Activated CD4-positive, alpha-beta T cell treated with anti-CD3 and anti-CD28 coated beads, Interleukin-2, amount 50 U/mL, for 16 hours (primary cell): ENCODE data around the gene NELL1.

ENCODE experiments used
- DNase-seq: peaks from one replicate; pipeline ENCODE4 v3.0.0-alpha.2; 2020

Gene NELL1

GRCh38 chr11:21520244-21520643 is 850.9 kb downstream of the NELL1 start:
- no peak for DNase-seq

DNA sequence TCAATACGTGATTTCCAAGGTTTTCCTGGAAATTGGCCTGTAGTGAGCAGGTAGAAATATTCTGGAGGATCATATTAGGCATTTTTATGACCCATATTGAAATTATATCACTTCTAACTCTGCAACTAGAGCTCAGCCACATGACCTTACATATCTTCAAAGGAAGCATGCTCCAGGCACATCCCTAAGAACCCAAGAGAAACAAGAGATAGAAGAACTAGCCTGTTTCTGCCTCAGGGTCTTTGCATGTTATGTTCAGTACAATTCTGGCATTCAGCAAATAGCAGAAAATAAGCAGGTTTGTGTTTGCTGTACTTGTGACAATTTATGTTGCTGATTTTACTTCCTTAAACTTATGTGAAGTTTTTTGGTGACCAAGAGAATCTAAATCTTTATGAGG is 859.8 kb downstream of the NELL1 start:
- no peak for DNase-seq

DNA sequence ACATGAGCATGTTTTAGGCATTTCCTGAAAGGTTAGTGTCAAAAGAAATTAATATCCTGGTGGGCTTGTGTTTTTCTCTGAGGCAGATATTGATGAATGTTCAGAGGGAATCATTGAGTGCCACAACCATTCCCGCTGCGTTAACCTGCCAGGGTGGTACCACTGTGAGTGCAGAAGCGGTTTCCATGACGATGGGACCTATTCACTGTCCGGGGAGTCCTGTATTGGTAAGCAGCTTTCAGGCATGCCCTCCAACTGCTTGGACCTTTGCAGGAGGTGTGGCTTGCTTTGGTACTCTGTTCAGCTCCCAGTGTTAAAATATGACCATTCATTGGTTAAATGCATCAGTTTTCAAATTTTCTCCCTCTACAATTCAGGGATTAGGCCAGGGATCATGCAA is 864.9 kb downstream of the NELL1 start:
- DNase-seq: no peak

DNA sequence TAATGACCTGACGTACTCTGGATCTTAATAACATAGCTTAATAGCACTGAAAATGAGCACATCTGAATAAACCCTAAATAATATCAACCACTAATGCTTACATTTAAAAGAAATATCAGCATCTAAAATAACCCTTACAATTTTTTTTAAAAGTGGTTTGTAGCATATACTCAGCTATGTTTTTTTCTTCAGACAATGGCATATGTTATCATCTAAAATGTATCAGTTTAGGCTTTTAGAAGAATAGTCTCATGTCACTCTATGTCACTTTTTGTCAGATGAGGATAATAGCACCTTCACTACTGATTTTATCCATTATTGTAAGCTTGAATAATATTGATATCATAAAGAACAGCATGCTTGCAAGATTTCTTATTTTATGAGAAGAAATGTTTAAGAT is 868.6 kb downstream of the NELL1 start:
- no peak for DNase-seq

GRCh38 chr11:21541187-21541751 is 871.9 kb downstream of the NELL1 start:
- DNase-seq: no peak

- no peak for DNase-seq
These were observed 874.5 kb downstream of the NELL1 start for GRCh38 chr11:21543901-21544300.

DNA sequence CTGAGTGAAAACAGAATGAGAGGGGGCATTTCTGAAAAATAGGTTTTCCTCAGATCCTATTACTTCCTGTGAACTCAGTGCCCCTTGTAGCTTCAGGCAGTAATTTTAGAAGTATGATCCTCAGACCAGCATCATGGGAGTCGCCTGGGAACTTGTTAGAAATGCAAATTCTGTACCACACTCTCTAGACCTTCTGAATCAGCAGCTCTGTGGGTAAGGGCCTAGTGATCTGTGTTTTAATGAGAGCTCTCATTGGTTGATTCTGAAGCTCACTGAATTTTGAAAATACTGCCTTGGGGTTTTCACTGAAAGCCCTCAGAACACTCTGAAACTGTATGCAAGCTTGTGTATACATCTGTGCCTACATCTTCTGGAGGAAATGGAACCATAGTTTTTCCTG is 876.3 kb downstream of the NELL1 start:
- no peak for DNase-seq

DNA sequence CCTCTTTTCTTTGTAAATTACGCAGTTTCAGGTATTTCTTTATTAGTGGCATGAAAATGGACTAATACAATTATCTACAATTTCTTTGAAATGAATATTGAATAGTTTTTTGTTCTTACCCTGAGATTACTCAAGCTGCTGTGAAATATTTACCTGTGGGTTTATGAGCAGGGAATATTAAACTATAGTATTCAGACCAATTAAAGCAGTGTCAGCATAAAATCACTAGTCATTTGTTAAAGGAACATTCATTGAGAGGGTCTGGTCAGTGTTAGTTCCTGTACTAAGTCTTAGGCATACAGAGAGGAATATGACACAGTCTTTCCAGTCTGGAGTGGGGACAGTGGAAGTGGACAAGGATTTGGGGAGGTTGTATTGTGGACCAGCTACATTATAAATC is 877.3 kb downstream of the NELL1 start:
- DNase-seq: no peak

- DNase-seq: no peak
These were observed 883.5 kb downstream of the NELL1 start for GRCh38 chr11:21552911-21553310.

- no peak for DNase-seq
These were observed 884.4 kb downstream of the NELL1 start for GRCh38 chr11:21553795-21554194.

DNA sequence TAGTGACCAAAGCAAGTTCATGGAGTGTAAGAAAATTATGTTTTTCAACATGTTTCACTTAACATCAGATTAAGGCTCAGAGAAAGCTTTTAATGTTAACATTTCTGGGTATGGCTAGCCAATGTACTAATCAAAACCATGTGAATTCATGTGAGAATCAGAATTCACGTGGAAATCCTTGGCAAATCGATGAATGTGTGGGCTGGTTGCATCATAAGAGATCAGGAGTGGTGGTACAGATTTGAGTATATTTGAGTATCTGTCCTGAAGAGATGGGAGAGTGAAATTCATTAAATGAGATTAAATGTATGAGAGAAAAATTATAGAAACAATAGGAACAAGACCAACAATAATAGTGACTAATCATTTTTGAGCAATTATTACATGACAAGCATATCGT is 884.9 kb downstream of the NELL1 start:
- no peak for DNase-seq

DNA sequence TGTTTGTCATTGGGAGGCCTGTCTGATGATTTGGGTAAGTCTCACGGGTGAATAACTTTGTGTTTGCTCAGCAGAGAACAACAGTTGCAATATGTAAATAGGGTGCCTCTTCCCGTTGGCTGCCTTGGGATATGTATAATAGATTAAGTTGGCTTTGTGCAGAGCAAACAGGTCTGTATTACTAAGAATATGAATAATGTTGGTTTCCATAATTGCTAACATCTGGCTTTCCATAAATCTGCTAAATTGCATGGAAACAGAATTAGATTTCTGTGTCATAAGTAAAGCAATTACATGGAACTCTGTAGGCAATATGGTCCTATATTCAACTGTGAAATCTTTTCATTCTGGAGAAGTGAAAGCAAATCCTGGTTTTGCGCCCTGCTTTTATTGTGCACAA is 887.5 kb downstream of the NELL1 start:
- no peak for DNase-seq

DNA sequence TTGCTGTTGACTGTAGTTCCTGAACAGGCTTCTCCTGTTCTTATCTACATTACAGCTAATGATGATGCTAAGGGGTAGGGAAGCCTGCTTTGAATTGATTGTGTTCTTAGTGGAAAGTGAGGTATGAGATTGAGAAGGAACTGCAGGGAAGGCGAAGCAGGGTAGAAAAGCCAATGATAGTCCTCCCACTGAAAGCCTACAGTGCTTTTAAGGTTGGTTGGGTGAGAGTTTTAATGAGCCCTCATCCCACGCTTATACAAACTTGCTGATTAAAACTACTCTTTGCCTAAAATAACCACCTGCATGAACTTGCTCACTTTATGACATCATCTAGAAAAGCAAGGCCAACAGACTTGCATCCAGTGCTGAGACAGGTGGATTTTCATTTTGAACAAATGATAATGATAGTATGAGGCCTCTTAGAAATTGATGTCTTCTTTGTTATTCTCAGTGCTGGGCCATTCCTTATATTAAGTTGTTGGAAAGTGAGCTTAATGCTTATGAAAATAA is 891.1 kb downstream of the NELL1 start:
- DNase-seq: no peak

DNA sequence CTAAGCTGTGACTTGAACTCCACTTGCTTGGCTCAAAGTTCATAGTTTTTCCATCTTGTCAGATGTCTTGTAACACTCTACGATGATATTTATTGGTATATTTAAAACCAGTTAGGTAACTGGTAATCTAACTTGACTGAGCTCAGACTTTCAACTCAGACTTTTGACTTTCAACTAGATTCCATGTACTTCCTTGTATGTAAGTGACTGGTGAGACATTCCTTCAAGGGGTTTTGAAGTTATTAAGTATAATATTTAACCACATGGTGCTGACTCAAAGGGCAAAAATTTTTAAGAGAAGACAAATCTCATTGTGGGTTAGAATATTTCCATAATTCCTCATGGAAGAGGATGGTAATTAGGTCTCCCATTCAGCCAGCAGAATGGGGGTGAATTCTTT is 892.2 kb downstream of the NELL1 start:
- no peak for DNase-seq

GRCh38 chr11:21564095-21564494 is 894.7 kb downstream of the NELL1 start:
- no peak for DNase-seq

- no peak for DNase-seq
These were observed 895.7 kb downstream of the NELL1 start for GRCh38 chr11:21564833-21565682.

GRCh38 chr11:21566521-21567117 is 897.2 kb downstream of the NELL1 start:
- DNase-seq: no peak

- no peak for DNase-seq
These were observed 898.4 kb downstream of the NELL1 start for GRCh38 chr11:21567645-21568290.

GRCh38 chr11:21572210-21572609 is 902.8 kb downstream of the NELL1 start:
- no peak for DNase-seq

DNA sequence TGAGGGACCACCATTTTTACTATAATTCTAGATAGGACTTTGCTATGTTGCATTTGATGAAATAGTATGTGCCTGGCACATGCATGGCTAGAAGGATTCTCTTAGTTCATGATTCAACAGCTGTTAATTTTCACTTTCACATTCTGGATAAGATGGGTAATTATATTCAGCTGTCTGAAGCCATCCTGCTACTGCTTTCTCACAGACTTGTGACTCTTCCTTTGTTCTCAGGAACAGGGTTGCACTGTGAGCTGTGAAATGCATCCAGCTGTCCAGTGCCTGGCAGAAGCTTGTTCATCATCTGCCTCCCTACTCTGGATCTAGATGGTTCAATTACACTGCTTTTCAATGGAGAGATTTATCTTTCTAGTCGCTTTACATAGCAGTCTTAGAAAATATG is 913.4 kb downstream of the NELL1 start:
- DNase-seq: no peak

- no peak for DNase-seq
These were observed 919.4 kb downstream of the NELL1 start for GRCh38 chr11:21588754-21589153.

DNA sequence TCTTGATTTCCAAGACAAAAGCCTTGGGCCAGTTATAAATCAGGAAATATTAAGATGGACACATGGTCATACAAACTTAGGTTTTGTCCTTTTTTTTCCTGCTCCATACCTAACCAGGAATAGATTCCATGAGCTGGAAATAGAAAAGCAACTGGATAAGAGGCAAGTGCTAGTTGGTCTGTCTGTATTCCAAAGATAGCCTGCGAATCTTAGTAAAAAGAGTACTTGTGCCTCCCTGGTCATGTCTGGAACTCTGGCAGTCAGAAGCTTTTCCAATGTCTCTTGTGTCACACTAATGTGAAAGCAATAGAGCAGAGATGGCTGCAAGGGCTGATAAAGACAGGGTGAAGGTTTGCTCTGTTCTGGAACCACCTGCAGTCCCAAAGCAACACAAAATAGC is 933.3 kb downstream of the NELL1 start:
- DNase-seq: no peak

DNA sequence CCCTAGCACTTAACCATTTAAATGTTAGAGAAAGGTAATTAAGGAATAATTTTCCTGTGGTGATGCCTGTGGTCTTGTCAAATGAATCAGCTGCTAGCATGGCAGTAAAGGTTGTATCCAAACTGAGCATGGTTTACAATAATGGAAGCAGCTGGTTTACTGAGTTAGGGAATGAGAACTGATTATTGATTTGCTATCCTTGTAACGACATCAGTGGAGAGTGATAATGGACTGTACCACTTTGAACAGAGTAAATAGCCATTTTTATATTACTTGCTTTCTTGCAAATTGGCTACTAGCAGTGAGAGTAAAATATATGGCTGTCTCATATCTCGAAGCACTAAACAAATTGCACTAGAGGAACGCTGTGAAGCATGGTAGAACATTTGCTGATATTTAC is 934.5 kb downstream of the NELL1 start:
- no peak for DNase-seq

- no peak for DNase-seq
These were observed 935.2 kb downstream of the NELL1 start for GRCh38 chr11:21604564-21604963.
